ENCODE results near the gene PRKCI.

DNA sequence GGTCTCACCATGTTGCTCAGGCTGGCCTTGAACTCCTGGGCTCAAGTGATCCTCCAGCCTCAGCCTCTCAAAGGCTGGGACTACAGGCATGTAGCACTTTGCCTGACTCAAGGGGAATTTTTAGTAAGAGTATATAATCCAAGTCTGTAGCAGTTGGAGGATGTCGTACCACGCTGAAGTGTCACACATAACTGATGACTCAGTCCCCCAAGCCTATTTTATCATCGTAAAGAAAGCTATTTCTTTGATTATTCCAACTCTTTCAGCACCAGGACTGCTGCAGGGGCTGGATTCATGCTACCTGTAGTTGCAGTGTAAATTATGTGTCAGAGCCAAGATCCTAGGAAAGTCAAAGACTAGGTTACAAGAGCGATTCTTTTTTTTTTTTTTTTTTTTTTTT, 1.4 kb upstream of the PRKCI start:
- TF ChIP-seq, protein P1, sequence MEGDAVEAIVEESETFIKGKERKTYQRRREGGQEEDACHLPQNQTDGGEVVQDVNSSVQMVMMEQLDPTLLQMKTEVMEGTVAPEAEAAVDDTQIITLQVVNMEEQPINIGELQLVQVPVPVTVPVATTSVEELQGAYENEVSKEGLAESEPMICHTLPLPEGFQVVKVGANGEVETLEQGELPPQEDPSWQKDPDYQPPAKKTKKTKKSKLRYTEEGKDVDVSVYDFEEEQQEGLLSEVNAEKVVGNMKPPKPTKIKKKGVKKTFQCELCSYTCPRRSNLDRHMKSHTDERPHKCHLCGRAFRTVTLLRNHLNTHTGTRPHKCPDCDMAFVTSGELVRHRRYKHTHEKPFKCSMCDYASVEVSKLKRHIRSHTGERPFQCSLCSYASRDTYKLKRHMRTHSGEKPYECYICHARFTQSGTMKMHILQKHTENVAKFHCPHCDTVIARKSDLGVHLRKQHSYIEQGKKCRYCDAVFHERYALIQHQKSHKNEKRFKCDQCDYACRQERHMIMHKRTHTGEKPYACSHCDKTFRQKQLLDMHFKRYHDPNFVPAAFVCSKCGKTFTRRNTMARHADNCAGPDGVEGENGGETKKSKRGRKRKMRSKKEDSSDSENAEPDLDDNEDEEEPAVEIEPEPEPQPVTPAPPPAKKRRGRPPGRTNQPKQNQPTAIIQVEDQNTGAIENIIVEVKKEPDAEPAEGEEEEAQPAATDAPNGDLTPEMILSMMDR (IDR thresholded peaks at IDR 0.05): no peak
- no peak for TF ChIP-seq POLR2A (IDR thresholded peaks at IDR 0.05)
